IMR-90 (cell line): ENCODE measurements around the gene WIPF2. TPM values are rescaled to one million over a fixed set of nuclear protein-coding genes. Genes with fewer than 3 reads are reported as not detected.

ENCODE experiments used
- ATAC-seq: fragments of 200-7000 bp; cut with Tn5 transposase; 2 replicates; pipeline ENCODE4 v1.9.1; 2020; ENCODE audit warnings: low read depth, mild to moderate bottlenecking, moderate library complexity
- Bru-seq: library from RNA; stranded (reverse); fragments of 400-500 nt; gene quantifications from one replicate; lab custom pipeline; 2021; lab: Mats Ljungman, UMichigan
- BruChase-seq, 2 experiments: library from RNA; stranded (reverse); fragments of 400-500 nt; gene quantifications; one replicate each; lab custom pipeline; 2021; lab: Mats Ljungman, UMichigan
- BruUV-seq: library from RNA; stranded (reverse); fragments of 400-500 nt; replicated peaks from 2 replicates; lab custom pipeline; 2021; lab: Mats Ljungman, UMichigan
- CTCF ChIA-PET: fragments of 300-600 bp; formaldehyde crosslinking; extraction: SDS; loops from one replicate; lab custom pipeline; 2021; ENCODE audit warnings: antibody characterized with exemption; lab: Yijun Ruan, JAX
- POLR2A ChIA-PET: fragments of 300-600 bp; sonication (Branson Sonifier 250); formaldehyde crosslinking; loops from one replicate; lab custom pipeline; 2022; ENCODE audit warnings: antibody characterized with exemption; ENCODE audit not compliant: unreplicated experiment; lab: Charles Lee
- DNase-seq: peaks from one replicate; pipeline ENCODE4 v3.0.0; 2013
- H2AFZ ChIP-seq: replicated peaks from 2 replicates; pipeline ENCODE3; 2013; ENCODE audit warnings: low read length, mild to moderate bottlenecking; ENCODE audit not compliant: poor library complexity
- H2AK5ac ChIP-seq: 2 replicates; pipeline ENCODE4 v1.6.1; 2013; ENCODE audit warnings: low read depth, low read length, inconsistent platforms
- H2AK9ac ChIP-seq: replicated peaks from 2 replicates; pipeline ENCODE3; 2013; ENCODE audit warnings: mild to moderate bottlenecking, low read depth, low read length, moderate library complexity; ENCODE audit not compliant: poor library complexity
- H2BK120ac ChIP-seq: 2 replicates; pipeline ENCODE4 v1.6.1; 2013; ENCODE audit warnings: low read depth, low read length, inconsistent platforms
- H2BK15ac ChIP-seq: 3 replicates; pipeline ENCODE4 v1.6.1; 2013; ENCODE audit warnings: low read depth, low read length, inconsistent platforms
- H2BK20ac ChIP-seq: 2 replicates; pipeline ENCODE4 v1.6.1; 2013; ENCODE audit warnings: low read depth, mild to moderate bottlenecking, inconsistent platforms, low read length, moderate library complexity
- H2BK5ac ChIP-seq: 2 replicates; pipeline ENCODE4 v1.6.1; 2013; ENCODE audit warnings: mild to moderate bottlenecking, low read depth, low read length, inconsistent platforms; ENCODE audit not compliant: poor library complexity, severe bottlenecking
- H3K14ac ChIP-seq: replicated peaks from 2 replicates; pipeline ENCODE4 v1.6.1; 2013; ENCODE audit warnings: low read depth, low read length, inconsistent platforms
- H3K18ac ChIP-seq: 2 replicates; pipeline ENCODE4 v1.6.1; 2013; ENCODE audit warnings: low read depth, low read length, control low read depth
- H3K23ac ChIP-seq: 2 replicates; pipeline ENCODE4 v1.6.1; 2013; ENCODE audit warnings: low read depth, low read length, inconsistent platforms
- H3K27ac ChIP-seq: 2 replicates; pipeline ENCODE4 v1.5.1; 2013; ENCODE audit warnings: mild to moderate bottlenecking, control low read depth, low read length; ENCODE audit not compliant: insufficient read depth
- H3K27me3 ChIP-seq: 2 replicates; pipeline ENCODE4 v1.6.1; 2013; ENCODE audit warnings: low read length; ENCODE audit not compliant: control insufficient read depth, insufficient read depth
- H3K36me3 ChIP-seq: 2 replicates; pipeline ENCODE4 v1.6.1; 2013; ENCODE audit warnings: low read length, mixed read lengths; ENCODE audit not compliant: control insufficient read depth, insufficient read depth
- H3K4ac ChIP-seq: 2 replicates; pipeline ENCODE4 v1.6.1; 2013; ENCODE audit warnings: low read depth, low read length, inconsistent platforms
- H3K4me1 ChIP-seq: 2 replicates; pipeline ENCODE4 v1.6.1; 2013; ENCODE audit warnings: low read length, mixed read lengths; ENCODE audit not compliant: control insufficient read depth, insufficient read depth
- H3K4me2 ChIP-seq: 2 replicates; pipeline ENCODE4 v1.6.1; 2013; ENCODE audit warnings: low read depth, mild to moderate bottlenecking, control low read depth, low read length, moderate library complexity
- H3K4me3 ChIP-seq: 2 replicates; pipeline ENCODE4 v1.5.1; 2013; ENCODE audit warnings: low read depth, mild to moderate bottlenecking, control low read depth, low read length, moderate library complexity; ENCODE audit not compliant: insufficient read depth
- H3K56ac ChIP-seq: 2 replicates; pipeline ENCODE4 v1.6.1; 2013; ENCODE audit warnings: low read length, inconsistent platforms; ENCODE audit not compliant: insufficient read depth; ENCODE audit errors: extremely low read depth
- H3K79me1 ChIP-seq, 2 experiments: 2 replicates each; pipeline ENCODE4 v1.6.1; 2013; ENCODE audit warnings: low read length in 2 of 2, inconsistent platforms in 1 of 2, low read depth in 1 of 2
- H3K9ac ChIP-seq: 2 replicates; pipeline ENCODE4 v1.6.1; 2013; ENCODE audit warnings: low read depth, low read length, control low read depth
- H3K9me1 ChIP-seq: 2 replicates; pipeline ENCODE4 v1.6.1; 2013; ENCODE audit warnings: low read length, inconsistent platforms; ENCODE audit not compliant: insufficient read depth
- H3K9me3 ChIP-seq: 2 replicates; pipeline ENCODE4 v1.6.1; 2013; ENCODE audit warnings: low read length; ENCODE audit not compliant: control insufficient read depth, insufficient read depth
- H4K20me1 ChIP-seq: 2 replicates; pipeline ENCODE4 v1.6.1; 2013; ENCODE audit warnings: low read length, inconsistent platforms; ENCODE audit not compliant: insufficient read depth
- H4K5ac ChIP-seq: 2 replicates; pipeline ENCODE4 v1.6.1; 2013; ENCODE audit warnings: mild to moderate bottlenecking, low read depth, low read length, control low read depth
- H4K8ac ChIP-seq, 2 experiments: 2 replicates each; pipeline ENCODE4 v1.6.1; 2013; ENCODE audit warnings: low read depth in 2 of 2, low read length in 2 of 2, control low read depth in 1 of 2, inconsistent platforms in 1 of 2
- H4K91ac ChIP-seq: 2 replicates; pipeline ENCODE4 v1.6.1; 2013; ENCODE audit warnings: low read depth, low read length, inconsistent platforms; ENCODE audit not compliant: insufficient read depth
- BHLHE40 ChIP-seq: fragments of 150-350 bp; IDR thresholded peaks from 2 replicates; pipeline ENCODE4 v1.6.1; 2016; ENCODE audit warnings: mild to moderate bottlenecking, low read depth, low read length
- MXI1 ChIP-seq: IDR thresholded peaks from 2 replicates; pipeline ENCODE4 v1.6.1; 2012; ENCODE audit warnings: low read depth, mild to moderate bottlenecking, low read length, moderate library complexity, borderline replicate concordance
- NFE2L2 ChIP-seq: fragments of 150-350 bp; IDR thresholded peaks from 2 replicates; pipeline ENCODE4 v1.6.1; 2016; ENCODE audit warnings: low read depth, mild to moderate bottlenecking, low read length
- RAD21 ChIP-seq: IDR thresholded peaks from 2 replicates; pipeline ENCODE4 v1.6.1; 2012; ENCODE audit warnings: low read length, improper control_type of control experiment
- RCOR1 ChIP-seq: IDR thresholded peaks from 2 replicates; pipeline ENCODE4 v1.6.1; 2012; ENCODE audit warnings: mild to moderate bottlenecking, low read length, improper control_type of control experiment; ENCODE audit not compliant: insufficient replicate concordance
- RFX5 ChIP-seq: IDR thresholded peaks from 2 replicates; pipeline ENCODE4 v1.8.0; 2012; ENCODE audit warnings: low read depth, mild to moderate bottlenecking, low read length, moderate library complexity
- SMC3 ChIP-seq: fragments of 150-350 bp; IDR thresholded peaks from 2 replicates; pipeline ENCODE4 v1.6.1; 2016; ENCODE audit warnings: low read depth, mild to moderate bottlenecking, antibody characterized with exemption, low read length, moderate library complexity
- WGBS, 2 experiments: methylation state at CpG; one replicate each; pipeline versions ENCODE4 v1.1.5 to v1.1.7; 2013; ENCODE audit warnings: missing lambda C conversion rate in 2 of 2; ENCODE audit not compliant: insufficient read length in 1 of 2; ENCODE audit errors: extremely low coverage in 2 of 2; 5-methylcytosine and 5-hydroxymethylcytosine counted together
- dilution Hi-C: fragments of 300-500 bp; cut with HindIII; formaldehyde crosslinking; loops from one replicate; pipeline ENCODE4 v1.14.3; 2018; ENCODE audit warnings: low sequenced_read_pairs; ENCODE audit not compliant: unreplicated experiment
- in situ Hi-C: fragments of 300-500 bp; cut with MboI; formaldehyde crosslinking; loops from 3 replicates; pipeline ENCODE4 v1.14.3; 2019; ENCODE audit warnings: low sequenced_read_pairs, inconsistent platforms, mixed read lengths
- intact Hi-C: fragments of 100-400 bp; cut with micrococcal nuclease; formaldehyde crosslinking; loops from 2 replicates; pipeline ENCODE4 v1.10.0; 2022
- long read RNA-seq: library from polyadenylated mRNA; unstranded; transcript quantifications from one replicate; pipeline ENCODE4 v2.0.0, GENCODE V29; 2021; ENCODE audit not compliant: unreplicated experiment
- polyA plus RNA-seq, 3 experiments: library from polyadenylated mRNA; depleted of rRNA; stranded (reverse); fragments of >200 nt; gene quantifications; 2 replicates each; pipeline ENCODE4 v1.2.3, GENCODE V29; 2012; ENCODE audit warnings: low replicate concordance in 1 of 3
- total RNA-seq: library from RNA; depleted of rRNA; stranded (reverse); fragments of >200 nt; gene quantifications from 2 replicates; pipeline ENCODE4 v1.2.3, GENCODE V29; 2012; rRNA removed
- TF ChIP-seq, protein P1 (sequence below): conservative IDR thresholded peaks from 2 replicates; pipeline ENCODE4 v1.5.1; 2012; ENCODE audit warnings: mild to moderate bottlenecking, low read depth, low read length, improper control_type of control experiment
- TF ChIP-seq, protein P2 (sequence below): fragments of 150-350 bp; IDR thresholded peaks from 2 replicates; pipeline ENCODE4 v1.6.1; 2016; ENCODE audit warnings: low read depth, mild to moderate bottlenecking, low read length, moderate library complexity, borderline replicate concordance

WIPF2 gene, protein sequence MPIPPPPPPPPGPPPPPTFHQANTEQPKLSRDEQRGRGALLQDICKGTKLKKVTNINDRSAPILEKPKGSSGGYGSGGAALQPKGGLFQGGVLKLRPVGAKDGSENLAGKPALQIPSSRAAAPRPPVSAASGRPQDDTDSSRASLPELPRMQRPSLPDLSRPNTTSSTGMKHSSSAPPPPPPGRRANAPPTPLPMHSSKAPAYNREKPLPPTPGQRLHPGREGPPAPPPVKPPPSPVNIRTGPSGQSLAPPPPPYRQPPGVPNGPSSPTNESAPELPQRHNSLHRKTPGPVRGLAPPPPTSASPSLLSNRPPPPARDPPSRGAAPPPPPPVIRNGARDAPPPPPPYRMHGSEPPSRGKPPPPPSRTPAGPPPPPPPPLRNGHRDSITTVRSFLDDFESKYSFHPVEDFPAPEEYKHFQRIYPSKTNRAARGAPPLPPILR
- total RNA-seq (2.0 and 2.8 TPM in 2 replicates), polyA plus RNA-seq (2012; rRNA removed) (8.9 and 10.4 TPM in 2 replicates), Bru-seq, nascent RNA (percentile 82 among the genes with signal in this experiment), BruChase-seq, experiment 1, labeled RNA remaining after a 6-hour chase (percentile 95 among the genes with signal in this experiment), BruChase-seq, experiment 2, labeled RNA remaining after a 2-hour chase (percentile 90 among the genes with signal in this experiment)
- 4.5 and 5.4 TPM in 2 replicates for polyA plus RNA-seq (2012; cell fraction: cytosol; rRNA removed)
- 9.3 and 12.3 TPM in 2 replicates for polyA plus RNA-seq (2012; cell fraction: nucleus; rRNA removed; ENCODE audit: low replicate concordance)
- long read RNA-seq, full-length matches to known transcripts, result 24 of 37 reads
- long read RNA-seq, partial matches to known transcripts, result 2 of 37 reads
- long read RNA-seq, other reads (novel, unspliced or antisense), result 11 of 37 reads

- peak; percentile 94 for DNase-seq
- H3K18ac ChIP-seq, result peak within 1 kb of the TSS; percentile 76
- peak within 1 kb of the TSS; percentile 69 for H2AK5ac ChIP-seq
- peak; percentile 99 for ATAC-seq
- no peaks in the 10 kb centered on the region for H3K36me3 ChIP-seq
- H3K4me1 ChIP-seq, result peaks cover 5% of the 10 kb centered on the region
- peak within 1 kb of the TSS; percentile 70 for H3K4me3 ChIP-seq
- peak within 1 kb of the TSS; percentile 79 for H3K56ac ChIP-seq
- peak within 1 kb of the TSS; percentile 73 for H2BK120ac ChIP-seq
- H2AK9ac ChIP-seq, result peak within 1 kb of the TSS; percentile 91
- WGBS, 2 experiments, result 2% methylated on average over 27 of the region's 59 CpGs; no CpG with 5 or more reads in 1 of the 2 experiments
- H3K4ac ChIP-seq, result peak within 1 kb of the TSS; percentile 91
- H2AFZ ChIP-seq, result peak within 1 kb of the TSS; percentile 96
- H3K9me3 ChIP-seq, result no peaks in the 10 kb centered on the region
- no peaks in the 10 kb centered on the region for H3K27me3 ChIP-seq
- peak within 1 kb of the TSS; percentile 37; the same call in 1 of the 3 replicates for H2BK15ac ChIP-seq
- H2BK5ac ChIP-seq, result peak within 1 kb of the TSS; percentile 84
- peak within 1 kb of the TSS; percentile 85 for H3K9ac ChIP-seq
- H2BK20ac ChIP-seq, result 0 out of 2 replicates have a peak within 1 kb of the TSS, but pooled peaks have one; percentile 40
- in situ Hi-C loops (loop anchor here (10.0 kb wide), 1 partner anchor 136 kb away; no protein-coding TSS in a partner anchor), dilution Hi-C loops (no loop called here), intact Hi-C loops (no loop called here)
- peaks cover 12% of the 10 kb centered on the region for H3K9me1 ChIP-seq
- peak within 1 kb of the TSS; percentile 99 for H3K23ac ChIP-seq
- H3K14ac ChIP-seq, result peak within 1 kb of the TSS; percentile 98
- peak within 1 kb of the TSS; percentile 90 to 100 for H4K8ac ChIP-seq
- no TSS peak for BruUV-seq
- ChIA-PET CTCF (interaction anchor here (0.9 to 1.3 kb wide), 4 partner anchors 10 to 66 kb away, joined by 3 to 4 read pairs (median 4); no protein-coding TSS in a partner anchor), POLR2A (interaction anchor here (0.6 to 0.7 kb wide), 2 partner anchors 116 to 1469 kb away, joined by 4 read pairs; no protein-coding TSS in a partner anchor)
- H4K91ac ChIP-seq, result peak within 1 kb of the TSS; percentile 79
- H4K20me1 ChIP-seq, result no peaks in the 10 kb centered on the region
- peak within 1 kb of the TSS; percentile 88 for H3K4me2 ChIP-seq
- peak within 1 kb of the TSS; percentile 97 for H4K5ac ChIP-seq
- peak within 1 kb of the TSS; percentile 91 for H3K27ac ChIP-seq
- H3K79me1 ChIP-seq, result peaks cover 0 to 36% of the 10 kb centered on the region in 2 experiments; a peak in 2 of 4 replicates
- TF ChIP-seq MXI1 (peak; percentile 29; the same call in 1 of the 2 replicates), SMC3 (peak; percentile 17; the same call in 1 of the 2 replicates), RAD21 (no peak), BHLHE40 (no peak), RFX5 (peak; percentile 65), RCOR1 (no peak), NFE2L2 (no peak)
- TF ChIP-seq, protein P1, sequence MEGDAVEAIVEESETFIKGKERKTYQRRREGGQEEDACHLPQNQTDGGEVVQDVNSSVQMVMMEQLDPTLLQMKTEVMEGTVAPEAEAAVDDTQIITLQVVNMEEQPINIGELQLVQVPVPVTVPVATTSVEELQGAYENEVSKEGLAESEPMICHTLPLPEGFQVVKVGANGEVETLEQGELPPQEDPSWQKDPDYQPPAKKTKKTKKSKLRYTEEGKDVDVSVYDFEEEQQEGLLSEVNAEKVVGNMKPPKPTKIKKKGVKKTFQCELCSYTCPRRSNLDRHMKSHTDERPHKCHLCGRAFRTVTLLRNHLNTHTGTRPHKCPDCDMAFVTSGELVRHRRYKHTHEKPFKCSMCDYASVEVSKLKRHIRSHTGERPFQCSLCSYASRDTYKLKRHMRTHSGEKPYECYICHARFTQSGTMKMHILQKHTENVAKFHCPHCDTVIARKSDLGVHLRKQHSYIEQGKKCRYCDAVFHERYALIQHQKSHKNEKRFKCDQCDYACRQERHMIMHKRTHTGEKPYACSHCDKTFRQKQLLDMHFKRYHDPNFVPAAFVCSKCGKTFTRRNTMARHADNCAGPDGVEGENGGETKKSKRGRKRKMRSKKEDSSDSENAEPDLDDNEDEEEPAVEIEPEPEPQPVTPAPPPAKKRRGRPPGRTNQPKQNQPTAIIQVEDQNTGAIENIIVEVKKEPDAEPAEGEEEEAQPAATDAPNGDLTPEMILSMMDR, result peak; percentile 70
- TF ChIP-seq, protein P2, sequence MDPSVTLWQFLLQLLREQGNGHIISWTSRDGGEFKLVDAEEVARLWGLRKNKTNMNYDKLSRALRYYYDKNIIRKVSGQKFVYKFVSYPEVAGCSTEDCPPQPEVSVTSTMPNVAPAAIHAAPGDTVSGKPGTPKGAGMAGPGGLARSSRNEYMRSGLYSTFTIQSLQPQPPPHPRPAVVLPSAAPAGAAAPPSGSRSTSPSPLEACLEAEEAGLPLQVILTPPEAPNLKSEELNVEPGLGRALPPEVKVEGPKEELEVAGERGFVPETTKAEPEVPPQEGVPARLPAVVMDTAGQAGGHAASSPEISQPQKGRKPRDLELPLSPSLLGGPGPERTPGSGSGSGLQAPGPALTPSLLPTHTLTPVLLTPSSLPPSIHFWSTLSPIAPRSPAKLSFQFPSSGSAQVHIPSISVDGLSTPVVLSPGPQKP, result no peak
These were observed at the start of gene WIPF2 for GRCh38 chr17:40218740-40219593. WIPF2 (plus strand) TSS chr17:40219304; CDS start chr17:40256460, 37,156 bp downstream.
